Measurements from ENCODE around the gene KL.

DNA sequence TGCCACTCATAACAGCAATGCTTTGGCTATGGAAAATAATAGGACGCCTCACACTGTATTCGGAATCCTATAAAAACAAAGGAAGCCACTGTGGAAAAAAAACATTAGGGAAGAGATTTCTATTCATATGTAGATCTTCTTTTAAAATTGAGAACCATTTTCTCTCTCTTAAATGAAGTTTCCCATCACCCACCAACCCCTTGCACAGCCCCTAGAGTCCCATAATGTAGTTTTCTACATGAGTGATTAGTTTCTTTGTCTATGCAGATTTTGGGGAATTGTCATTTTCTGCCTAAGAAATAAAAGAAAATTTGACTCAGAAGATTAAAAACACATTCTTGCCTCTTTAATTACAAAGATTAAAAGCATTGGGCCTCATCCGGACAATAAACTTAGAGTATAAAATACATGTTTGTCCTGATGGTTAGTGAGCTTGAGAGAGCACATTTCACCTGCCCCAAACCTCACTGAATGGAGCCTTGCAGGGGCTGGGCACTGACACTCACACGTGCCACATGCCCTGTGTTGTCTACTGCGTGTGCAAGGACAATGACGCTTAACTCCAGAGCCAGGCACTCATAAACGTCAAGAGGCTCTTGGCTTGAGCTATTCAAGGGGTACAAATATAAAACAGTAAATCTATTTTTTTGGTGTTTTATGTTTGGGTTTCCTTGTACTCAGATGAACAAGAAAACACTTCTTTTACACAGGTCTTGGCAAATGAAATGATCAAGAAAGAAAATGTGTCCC is 40.0 kb upstream of the KL start:
- TF ChIP-seq TAF1 (IDR thresholded peaks at IDR 0.05; ENCODE audit: low read depth, low read length): no peak
- TF ChIP-seq POLR2AphosphoS5 (IDR thresholded peaks at IDR 0.05; ENCODE audit: low read depth, low read length): no peak
- no peak for TF ChIP-seq POLR2A (IDR thresholded peaks at IDR 0.05; ENCODE audit: low read depth, low read length)
- no peak for TF ChIP-seq SPI1 (IDR thresholded peaks at IDR 0.05; ENCODE audit: low read depth, low read length)
- TF ChIP-seq POU2F2 (IDR thresholded peaks at IDR 0.05; ENCODE audit: low read depth, low read length): no peak
